GM19452 (cell line): Measurements from ENCODE around the gene PRKACG.
"Not testable (repeated sequence)": the region's sequence is repeated elsewhere in the genome, so short reads cannot be mapped to it uniquely, and the experiment has no call there.

Source experiments
- ATAC-seq: cut with Tn5 transposase; IDR thresholded peaks from one replicate; pipeline ENCODE4 v1.9.1; 2021; ENCODE audit not compliant: unreplicated experiment

PRKACG gene

DNA sequence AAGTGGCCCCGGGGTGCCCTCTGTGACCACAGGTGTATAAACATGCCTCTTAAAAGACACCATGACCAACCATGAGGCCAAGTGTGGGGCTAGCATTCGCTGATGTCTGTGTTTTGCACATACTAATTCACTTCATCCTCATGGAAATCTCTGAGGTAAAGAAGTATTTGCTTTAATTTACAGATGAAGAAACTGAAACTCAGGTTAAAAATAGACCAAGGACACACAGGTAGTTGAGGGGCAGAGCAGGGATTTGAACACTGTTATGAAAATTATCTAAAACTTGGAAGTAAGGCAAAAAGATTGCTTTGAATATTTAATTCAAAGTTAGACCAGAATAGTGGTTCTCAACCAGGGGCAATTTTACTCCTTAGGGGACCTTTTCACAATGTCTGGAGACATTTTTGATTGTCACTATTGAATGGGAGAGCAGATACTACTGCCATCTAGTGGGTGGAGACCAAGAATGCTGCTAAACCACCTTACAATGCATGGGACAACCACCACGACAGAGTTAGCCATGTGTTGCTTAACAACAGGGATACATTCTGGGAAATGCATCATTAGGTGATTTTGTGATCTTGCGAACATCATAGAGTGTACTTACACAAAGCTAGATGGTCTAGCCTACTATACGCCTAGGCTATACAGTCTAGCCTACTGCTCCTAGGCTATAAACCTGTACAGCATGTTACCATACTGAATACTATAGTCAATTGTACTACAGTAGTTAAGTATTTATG is 13.6 kb upstream of the PRKACG start:
- ATAC-seq = peak; percentile 69

DNA sequence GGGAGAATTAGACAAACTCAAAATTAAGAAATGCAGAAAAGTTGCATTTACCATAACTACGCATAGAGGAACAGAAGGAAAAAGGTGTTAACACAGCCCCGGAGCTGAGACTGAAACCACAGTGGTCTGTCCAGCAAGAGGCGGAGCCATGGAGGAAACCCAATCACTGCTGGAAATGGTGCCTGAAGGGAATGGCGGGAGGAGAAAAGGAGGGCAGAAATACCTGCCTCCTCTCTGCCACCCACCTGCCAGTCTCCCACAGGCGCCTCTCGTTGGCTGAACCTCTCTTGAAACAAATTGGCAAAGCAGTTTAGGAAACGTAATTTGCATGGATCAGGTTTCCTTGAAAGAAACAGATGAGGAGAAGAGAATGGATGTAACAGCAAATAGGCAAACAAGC is 9.7 kb upstream of the PRKACG start:
- no peak for ATAC-seq

DNA sequence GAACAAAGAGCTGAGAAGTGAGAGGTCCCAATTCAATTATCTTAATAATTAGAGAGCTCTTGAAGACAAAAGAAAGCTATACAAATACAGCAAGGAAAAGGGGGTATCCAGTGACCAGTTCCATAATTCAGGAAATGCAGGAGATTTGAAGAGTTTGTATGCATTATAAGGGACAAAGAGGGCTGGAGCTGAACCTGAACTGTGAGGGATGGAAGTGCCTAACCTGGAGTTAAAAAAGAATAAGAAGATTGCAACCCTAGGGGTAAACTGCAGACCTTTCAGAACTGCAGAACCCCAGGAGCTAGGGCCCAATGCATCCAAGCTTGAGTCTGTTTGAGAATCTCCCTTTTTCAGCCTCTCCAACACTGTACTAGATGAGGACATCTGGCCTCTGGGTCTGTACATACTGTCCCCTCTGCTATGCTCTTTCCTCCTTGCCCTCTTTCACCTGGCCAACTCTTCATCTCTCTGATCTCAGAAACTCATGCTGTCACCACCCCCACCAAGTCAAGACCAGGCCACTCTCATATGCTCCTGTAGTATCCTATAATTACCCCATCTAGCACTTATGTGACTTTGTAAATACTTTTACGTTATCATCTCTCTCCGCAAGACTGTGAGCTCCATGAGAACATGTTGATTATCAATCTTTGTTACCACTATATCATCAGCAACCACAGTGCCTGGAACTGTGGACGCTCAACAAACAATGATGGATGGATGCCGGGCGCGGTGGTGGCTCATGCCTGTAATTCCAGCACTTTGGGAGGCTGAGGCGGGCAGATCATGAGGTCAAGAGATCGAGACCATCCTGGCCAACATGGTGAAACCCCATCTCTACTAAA is 6.6 kb upstream of the PRKACG start:
- no peak for ATAC-seq

DNA sequence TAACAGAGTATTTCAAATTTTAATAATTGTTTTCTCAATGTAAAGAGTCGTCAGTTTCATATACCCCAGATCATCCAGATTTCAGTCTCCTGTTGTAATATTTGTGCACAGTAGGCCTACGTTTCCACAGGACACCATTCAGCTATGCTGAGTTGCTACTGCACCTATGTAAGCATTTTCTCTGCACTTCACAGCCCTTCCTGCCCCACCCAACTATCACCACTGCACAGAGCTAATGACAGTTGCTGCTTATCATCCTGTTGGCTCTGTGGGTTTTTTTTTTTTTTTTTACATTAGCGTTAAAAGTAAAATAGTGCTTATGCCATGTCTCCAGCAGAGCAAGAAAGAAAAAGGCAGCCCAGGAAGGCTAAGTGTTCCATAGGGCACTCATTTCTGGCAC is 5.9 kb upstream of the PRKACG start:
- ATAC-seq = no peak

DNA sequence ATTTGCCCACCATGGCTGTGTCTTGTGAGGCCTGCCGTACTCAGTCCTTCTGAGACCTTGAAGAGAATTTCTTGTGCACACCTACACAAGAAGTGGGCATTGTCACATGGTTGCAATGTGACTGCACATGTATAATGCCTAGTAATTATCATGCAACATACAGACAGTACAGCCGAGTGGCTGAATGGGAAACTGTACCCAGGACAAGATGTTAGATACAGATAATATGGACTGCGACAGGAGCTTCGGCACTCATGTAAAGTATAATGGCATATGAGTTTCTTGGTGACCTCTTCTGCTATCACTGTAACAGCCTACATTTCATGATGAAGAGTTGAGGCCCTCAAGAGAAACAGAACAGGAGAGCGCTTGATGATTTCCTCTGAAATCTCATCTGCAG is 4.8 kb upstream of the PRKACG start:
- ATAC-seq = no peak

DNA sequence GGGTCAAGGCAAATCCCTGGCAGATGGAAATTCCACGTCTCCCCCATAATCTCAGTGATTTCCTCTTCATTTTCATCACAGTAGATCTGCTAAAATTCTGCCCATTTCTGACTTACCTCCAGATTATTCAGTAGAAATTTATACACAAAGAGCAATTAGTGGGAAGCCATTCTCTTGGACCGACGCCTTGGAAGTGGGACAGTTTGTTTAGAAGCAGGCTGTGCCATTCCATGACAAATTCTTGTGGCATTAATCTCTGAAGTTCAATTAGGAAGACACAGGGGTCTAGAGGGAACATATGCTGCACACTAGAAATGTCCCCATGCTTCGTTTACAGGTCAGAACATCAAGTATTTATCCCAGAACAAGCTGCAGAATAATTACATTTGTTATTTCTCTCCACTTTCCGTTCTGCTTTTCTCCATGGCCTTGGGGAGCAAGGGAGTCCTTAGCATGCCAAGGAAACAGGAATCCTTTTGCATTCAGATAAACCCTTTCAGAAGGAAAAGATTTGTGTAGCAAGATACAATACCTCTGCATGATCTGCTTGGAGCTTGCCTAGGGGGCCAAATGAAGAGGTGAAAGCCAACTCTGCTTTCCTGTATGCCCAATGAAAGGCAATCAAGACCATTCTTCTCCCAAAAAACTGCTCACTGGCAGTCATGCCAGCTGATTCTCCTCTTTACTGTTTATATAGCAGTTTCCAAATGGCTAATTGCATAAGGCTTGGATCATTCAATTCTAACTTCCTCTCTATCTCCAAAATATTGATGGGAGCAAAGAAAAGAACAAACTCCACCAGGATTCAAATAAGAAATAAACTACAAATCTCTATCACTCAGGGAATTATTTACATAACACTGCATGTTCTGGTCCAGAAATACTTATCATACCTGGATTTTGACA is 2.5 kb upstream of the PRKACG start:
- ATAC-seq = no peak

DNA sequence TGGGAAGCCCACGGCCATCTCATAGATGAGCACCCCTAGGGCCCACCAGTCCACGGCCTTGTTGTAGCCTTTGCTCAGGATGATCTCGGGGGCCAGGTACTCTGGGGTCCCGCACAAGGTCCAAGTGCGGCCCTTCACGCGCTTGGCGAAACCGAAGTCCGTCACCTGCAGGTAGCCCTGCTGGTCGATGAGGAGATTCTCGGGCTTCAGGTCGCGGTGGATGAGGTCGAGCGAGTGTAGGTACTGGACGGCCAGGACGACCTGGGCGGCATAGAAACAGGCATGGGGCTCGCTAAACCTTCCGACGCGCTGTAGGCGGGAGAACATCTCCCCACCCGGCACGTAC is 558 bp downstream of the PRKACG start:
- ATAC-seq = no peak

DNA sequence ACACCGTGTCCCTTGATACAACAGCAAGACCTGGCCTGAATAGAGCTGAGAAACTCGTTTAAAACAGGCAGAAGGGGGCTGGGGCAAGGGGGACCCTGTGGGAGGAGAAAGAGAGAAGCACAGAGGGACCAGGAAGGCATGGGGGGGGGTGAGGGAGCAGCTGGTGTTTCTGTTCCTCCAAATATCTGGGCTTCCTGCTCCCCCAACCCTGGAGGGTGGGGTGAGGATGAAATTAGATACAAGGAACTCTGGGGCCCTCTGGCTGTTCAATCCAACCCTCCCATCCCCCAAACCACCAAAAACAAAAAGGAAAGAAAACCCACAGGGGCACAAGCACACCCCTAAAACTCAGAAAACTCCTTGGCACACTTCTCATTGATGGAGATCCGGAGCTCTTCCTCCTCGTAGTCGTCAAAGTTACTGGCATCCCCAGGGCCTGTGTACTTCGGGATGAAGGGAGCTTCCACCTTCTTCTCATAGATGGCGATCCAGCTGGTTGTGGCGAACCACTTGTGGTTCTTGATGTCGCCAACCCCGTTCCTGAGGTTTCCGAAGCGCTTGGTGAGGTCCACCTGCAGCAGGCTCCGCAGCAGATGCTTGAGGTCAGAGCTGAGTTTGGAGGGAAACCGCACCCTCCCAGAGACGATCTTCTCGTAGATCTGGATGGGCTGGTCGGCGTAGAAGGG is 1.1 kb downstream of the PRKACG start:
- ATAC-seq = no peak

DNA sequence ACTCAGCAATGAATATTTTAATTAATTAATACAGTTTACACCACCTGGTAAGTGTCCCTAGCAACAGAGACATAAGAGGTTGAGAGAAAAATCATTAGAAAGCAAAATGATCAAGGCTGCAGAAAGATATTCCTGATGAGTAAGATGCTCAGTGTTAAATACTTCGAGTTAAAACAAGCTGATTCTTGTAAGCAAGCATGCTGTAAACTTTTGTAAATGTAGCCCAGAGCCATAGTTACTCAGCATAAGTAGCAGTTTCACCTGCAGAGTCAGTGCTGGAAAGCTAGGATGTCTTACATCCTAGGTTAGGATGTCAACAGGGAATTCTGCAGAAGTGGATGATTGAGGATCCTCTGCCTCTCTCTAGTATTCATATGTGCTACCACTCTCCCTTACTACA is 4.2 kb downstream of the PRKACG start:
- no peak for ATAC-seq

DNA sequence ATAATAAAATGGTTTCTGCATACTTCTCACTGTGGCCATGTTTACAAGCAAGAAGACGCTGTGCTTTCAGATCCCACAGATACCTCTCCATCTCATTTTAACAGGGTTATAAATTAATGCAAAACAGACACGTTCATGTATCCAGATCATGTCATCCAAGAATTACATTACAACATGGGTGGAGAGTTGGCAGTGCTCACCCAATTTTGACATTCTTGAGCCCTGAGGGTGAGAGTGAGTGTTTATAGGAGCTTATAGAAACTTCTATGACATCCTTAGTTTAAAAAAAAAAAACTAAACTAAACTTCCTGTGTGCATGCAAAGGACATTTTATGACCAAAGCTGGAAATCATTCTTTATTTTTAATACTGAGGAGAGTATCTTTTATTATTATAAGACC is 9.1 kb downstream of the PRKACG start:
- ATAC-seq = no peak

DNA sequence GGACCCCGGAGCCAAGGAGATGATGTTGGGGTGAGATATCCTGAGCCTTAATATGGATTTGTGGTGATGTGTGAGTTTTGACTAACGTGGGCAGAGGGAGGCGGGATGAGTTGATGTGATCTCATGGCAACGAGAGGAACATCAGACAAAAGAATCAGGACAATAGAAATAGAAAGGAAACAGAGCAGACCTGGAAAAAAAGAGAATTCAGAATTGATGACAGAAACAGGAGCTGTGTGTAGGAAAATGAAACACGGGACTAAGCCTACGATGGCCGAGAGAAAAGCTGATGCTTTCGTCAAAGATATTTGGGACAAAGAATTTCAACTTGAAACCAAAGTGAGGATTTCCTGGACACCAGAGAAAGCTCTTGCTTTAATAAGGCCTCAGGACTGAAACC is 10.9 kb downstream of the PRKACG start:
- ATAC-seq = no peak

DNA sequence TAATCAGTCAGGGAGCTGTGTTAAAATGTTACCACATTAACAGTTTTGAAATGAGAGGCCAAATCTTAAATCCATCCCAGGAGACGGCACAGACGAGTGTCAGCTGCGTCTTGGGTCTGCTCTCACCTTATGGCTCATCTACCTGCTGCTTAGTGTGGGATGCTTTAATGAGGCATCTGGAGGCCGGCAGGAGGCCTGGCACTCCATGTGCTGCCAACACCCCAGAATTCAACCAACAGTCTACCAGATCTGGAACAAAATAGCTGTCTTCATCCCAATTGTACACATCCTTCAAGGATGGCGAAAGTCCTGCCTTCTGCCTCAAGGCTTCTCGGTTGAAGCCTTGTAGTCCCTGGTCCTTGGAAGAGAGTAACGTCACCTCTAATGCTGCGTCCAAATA is 12.0 kb downstream of the PRKACG start:
- no peak for ATAC-seq

DNA sequence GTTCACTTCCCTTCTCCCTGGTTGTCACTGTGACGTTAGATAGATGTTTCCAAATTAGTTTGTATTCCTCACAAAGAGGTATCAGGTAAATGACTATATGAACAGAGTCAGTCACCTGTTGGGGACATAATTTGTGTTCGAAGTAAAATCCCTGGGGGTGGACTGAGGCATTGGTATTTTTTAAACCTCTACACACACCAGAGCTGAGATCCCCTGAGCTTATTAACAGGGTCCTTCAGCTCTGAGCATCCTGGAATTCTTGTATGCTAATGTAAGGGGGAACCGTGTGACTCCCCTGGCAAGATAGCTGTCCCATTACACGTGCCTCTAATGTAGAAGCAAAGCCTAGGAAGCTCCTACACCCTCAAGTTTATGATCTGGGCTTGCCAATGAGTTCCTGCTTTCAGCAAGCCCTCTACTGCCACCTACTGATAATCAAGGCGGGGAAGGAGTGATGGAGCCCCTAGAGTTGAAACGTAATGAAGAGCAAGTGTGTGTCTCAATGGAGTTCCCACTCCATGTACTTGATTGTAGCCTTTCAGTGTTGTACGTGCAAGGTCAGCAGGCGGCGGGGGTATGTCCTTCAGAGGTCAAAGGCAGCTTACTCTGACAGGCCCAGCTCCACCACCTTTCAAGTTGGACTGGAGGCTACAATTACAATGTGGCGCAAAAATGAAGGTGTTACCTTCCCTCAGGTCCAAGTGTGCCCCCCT is 14.4 kb downstream of the PRKACG start:
- peak; percentile 72 for ATAC-seq

DNA sequence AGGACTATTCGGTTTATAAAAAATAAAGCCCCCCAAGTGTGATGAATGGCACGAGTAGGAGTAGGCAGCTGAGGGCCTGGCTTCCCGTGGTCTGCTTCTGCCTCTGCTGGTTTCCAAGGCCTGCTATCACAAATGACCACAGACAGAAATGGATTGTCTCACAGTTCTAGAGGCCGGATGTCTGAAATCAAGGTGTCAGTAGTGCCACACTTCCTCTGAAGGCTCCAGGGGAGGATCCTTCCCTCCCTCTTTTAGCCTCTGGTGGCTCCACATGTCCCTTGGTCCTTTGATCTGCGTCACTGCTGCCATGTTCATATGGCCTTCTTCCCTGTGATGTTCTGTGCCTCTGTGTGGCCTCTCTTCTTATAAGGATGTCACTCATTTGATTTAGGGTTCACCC is 15.1 kb downstream of the PRKACG start:
- ATAC-seq = no peak

DNA sequence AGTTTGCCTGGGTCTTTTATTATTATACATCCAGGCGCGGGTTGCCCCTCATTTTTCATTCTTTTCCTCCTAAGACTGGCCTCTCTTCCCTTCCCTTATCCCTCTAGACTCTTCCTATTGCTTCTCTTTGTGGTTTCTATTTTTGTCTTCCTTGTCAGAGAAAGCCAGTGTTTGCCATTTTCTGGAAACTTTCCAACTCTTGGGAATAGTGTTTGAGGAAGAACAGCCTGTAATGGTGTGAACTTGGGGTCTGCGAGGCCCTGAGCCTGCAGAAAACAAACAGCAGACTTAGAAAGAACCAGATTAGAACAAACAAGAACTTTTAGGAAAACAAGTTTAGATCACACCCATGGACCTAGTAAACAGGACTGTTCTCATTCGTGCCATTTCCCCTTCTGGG is 15.5 kb downstream of the PRKACG start:
- no peak for ATAC-seq

DNA sequence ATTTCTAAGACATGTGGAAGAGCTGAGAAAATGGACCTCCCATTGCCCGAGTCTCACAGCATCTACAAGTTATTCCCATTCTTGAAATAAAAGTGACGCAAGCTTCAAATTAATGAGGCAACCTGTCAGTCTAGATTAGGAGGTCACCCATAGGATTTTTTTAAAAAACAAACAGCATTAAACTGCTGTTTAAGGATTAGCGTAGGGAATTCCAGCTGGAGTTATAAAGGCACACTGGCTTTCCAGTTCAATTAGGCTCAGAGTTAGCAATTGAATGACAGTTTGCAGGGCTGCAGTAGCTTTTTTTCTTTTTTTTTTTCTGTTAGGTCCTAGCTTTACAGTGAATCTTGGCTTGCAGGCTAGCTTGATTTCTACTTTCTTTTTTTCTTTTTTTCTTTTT is 16.2 kb downstream of the PRKACG start:
- no peak for ATAC-seq

DNA sequence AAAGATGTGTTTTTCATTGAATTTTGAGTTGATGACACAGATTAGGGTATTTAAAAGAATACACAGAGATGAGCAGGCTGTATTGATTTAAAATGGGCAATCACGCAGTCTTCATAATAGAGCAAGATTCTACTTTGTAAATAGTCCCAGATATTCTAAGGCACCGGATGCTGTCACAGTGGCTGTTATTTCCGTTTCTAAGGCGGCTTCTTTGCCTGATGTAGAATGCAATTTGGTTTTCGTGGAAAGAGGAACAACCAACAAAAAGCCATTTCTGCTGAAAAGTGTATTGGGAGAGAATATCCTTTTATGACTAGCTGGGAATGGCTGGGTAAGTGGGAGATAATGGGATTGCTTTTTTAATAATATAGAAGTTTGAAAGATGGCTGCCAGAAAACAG is 17.5 kb downstream of the PRKACG start:
- no peak for ATAC-seq

DNA sequence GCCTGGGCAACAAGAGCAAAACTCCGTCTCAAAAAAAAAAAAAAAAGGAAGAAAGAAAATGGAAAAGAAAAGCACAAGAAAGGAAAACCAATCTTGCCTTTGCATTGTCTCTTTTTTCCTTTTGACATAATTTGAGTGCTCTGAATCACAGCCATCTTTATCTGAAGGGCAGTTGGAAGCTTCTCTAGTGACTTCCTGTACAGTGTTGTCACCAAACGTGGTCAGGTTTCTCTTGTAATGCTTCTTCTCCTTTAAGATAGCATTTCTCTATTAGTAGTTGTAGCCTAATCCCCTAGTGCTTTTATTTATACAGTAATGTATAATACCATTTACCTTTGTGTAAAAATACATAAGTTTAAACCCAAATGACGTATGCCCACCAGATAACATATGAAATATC is 18.1 kb downstream of the PRKACG start:
- ATAC-seq = no peak

DNA sequence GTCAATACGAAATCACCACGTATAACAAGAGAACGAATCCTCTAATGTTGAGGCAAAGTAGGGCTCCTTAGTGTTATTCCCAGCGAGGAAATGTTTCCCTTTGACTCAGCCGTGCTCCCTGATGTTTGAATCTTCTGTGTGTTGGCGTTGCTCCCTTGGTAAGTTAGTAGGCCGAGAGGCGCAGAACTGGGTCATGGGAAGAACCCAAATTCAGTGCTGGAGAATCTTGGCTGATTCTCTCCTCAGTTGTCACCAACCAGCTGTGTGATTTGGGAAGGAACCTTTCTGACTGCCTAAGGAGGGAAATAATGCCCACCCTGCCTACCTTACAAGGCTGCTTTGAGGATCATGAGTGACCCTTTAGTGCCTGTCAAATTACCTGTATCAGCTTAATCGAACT is 22.5 kb downstream of the PRKACG start:
- ATAC-seq = no peak

DNA sequence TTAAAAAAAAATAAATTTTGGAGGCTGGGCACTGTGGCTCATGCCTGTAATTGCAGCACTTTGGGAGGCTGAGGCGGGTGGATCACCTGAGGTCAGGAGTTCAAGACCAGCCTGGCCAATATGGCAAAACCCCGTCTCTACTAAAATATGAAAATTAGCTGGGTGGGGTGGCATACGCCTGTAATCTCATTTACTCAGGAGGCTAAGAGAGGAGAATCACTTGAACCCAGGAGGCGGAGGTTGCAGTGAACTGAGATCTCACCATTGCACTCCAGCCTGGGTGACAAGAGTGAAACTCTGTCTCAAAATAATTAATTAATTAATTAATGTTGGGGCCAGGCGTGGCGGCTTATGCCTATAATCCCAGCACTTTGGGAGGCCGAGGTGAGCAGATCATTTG is 27.0 kb downstream of the PRKACG start:
- ATAC-seq = not testable (repeated sequence)
